ENCODE data around the gene LRRC9.

GRCh38 chr14:60092526-60092920 is 172.6 kb downstream of the LRRC9 start:
- TF ChIP-seq, protein P1, sequence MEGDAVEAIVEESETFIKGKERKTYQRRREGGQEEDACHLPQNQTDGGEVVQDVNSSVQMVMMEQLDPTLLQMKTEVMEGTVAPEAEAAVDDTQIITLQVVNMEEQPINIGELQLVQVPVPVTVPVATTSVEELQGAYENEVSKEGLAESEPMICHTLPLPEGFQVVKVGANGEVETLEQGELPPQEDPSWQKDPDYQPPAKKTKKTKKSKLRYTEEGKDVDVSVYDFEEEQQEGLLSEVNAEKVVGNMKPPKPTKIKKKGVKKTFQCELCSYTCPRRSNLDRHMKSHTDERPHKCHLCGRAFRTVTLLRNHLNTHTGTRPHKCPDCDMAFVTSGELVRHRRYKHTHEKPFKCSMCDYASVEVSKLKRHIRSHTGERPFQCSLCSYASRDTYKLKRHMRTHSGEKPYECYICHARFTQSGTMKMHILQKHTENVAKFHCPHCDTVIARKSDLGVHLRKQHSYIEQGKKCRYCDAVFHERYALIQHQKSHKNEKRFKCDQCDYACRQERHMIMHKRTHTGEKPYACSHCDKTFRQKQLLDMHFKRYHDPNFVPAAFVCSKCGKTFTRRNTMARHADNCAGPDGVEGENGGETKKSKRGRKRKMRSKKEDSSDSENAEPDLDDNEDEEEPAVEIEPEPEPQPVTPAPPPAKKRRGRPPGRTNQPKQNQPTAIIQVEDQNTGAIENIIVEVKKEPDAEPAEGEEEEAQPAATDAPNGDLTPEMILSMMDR (IDR thresholded peaks at IDR 0.05): no peak
- TF ChIP-seq POLR2A (IDR thresholded peaks at IDR 0.05): no peak
